ENCODE data around the gene ZNF469.

ZNF469 gene

GRCh38 chr16:88379694-88380040, 3.1 kb upstream of the ZNF469 start:
- no peak for TF ChIP-seq CTCF (IDR thresholded peaks at IDR 0.05; ENCODE audit: insufficient read depth, low read length, missing control alignments)
- CTCF ChIA-PET, result no interaction called here

GRCh38 chr16:88380099-88380498, 2.7 kb upstream of the ZNF469 start:
- POLR2A ChIA-PET, result no interaction called here
- no peak for DNase-seq (ENCODE audit: low read depth, low spot score)
- CTCF ChIA-PET, result no interaction called here
- no peak overlapping the region for H3K4me3 ChIP-seq (ENCODE audit: low read depth, low read length)
- no peak for TF ChIP-seq CTCF (IDR thresholded peaks at IDR 0.05; ENCODE audit: insufficient read depth, low read length, missing control alignments)

More at GRCh38 chr16:88379694-88380040, 3.1 kb upstream of the ZNF469 start:
- H3K4me3 ChIP-seq (ENCODE audit: low read depth, low read length), result no peak overlapping the region
- DNase-seq (ENCODE audit: low read depth, low spot score), result no peak
- POLR2A ChIA-PET, result no interaction called here

GRCh38 chr16:88380619-88381018, 2.1 kb upstream of the ZNF469 start:
- ChIA-PET POLR2A (no interaction called here), CTCF (no interaction called here)
- TF ChIP-seq CTCF (IDR thresholded peaks at IDR 0.05; ENCODE audit: insufficient read depth, low read length, missing control alignments), result no peak
- DNase-seq (ENCODE audit: low read depth, low spot score), result no peak
- H3K4me3 ChIP-seq (ENCODE audit: low read depth, low read length), result no peak overlapping the region

GRCh38 chr16:88381820-88382451, 823 bp upstream of the ZNF469 start:
- ChIA-PET POLR2A (interaction anchor here (0.9 to 1.4 kb wide), 2 partner anchors 75 to 148 kb away, joined by 3 to 5 read pairs; no protein-coding TSS in a partner anchor), CTCF (interaction anchor here (0.7 to 2.3 kb wide), 3 partner anchors 11 to 188 kb away, joined by 3 to 11 read pairs (median 4); no protein-coding TSS in a partner anchor)
- no peak for DNase-seq (ENCODE audit: low read depth, low spot score)
- H3K4me3 ChIP-seq (ENCODE audit: low read depth, low read length), result no peak overlapping the region; the same call in 1 of the 2 replicates
- TF ChIP-seq CTCF (IDR thresholded peaks at IDR 0.05; ENCODE audit: insufficient read depth, low read length, missing control alignments), result no peak

GRCh38 chr16:88383401-88384221, 852 bp downstream of the ZNF469 start:
- peak overlapping the region; percentile 72 for H3K4me3 ChIP-seq (ENCODE audit: low read depth, low read length)
- CTCF ChIA-PET, result interaction anchor here (0.9 to 2.3 kb wide), 6 partner anchors 9 to 424 kb away, joined by 3 to 11 read pairs (median 4); no protein-coding TSS in a partner anchor

More at GRCh38 chr16:88383401-88384221, 852 bp downstream of the ZNF469 start:
- POLR2A ChIA-PET, result interaction anchor here (1.0 to 1.4 kb wide), 4 partner anchors 17 to 320 kb away, joined by 3 to 5 read pairs (median 4); no protein-coding TSS in a partner anchor
- peak; percentile 89 for TF ChIP-seq CTCF (IDR thresholded peaks at IDR 0.05; ENCODE audit: insufficient read depth, low read length, missing control alignments)
- no peak for DNase-seq (ENCODE audit: low read depth, low spot score)
